Measurements from ENCODE around the gene SPATA13. TPM values are rescaled to one million over a fixed set of nuclear protein-coding genes. Genes with fewer than 3 reads are reported as not detected.

The SPATA13 gene
- total and polyA plus RNA-seq, 10 of the 15 experiments (the other 5 are each of a cell fraction or from before 2014, with no cell fraction given): 2.4 to 11.1 (median 10.2) TPM

GRCh38 chr13:24119626-24120508, 40.7 kb upstream of the SPATA13 start:
- H3K4me1 ChIP-seq (ENCODE audit: control insufficient read depth, insufficient read depth, low read length): peaks cover under 1% of the 10 kb centered on the region; the same call in 1 of the 2 replicates
- H4K20me1 ChIP-seq (ENCODE audit: control insufficient read depth, insufficient read depth): no peaks in the 10 kb centered on the region
- ChIA-PET CTCF (no interaction called here), SMC1A (ENCODE audit: uncharacterized antibody, unreplicated experiment) (interaction anchor here (0.7 kb wide), 1 partner anchor 22 kb away, joined by 3 read pairs; no protein-coding TSS in a partner anchor), RAD21 (ENCODE audit: unreplicated experiment) (no interaction called here), POLR2A (no interaction called here)
- H3K9me3 ChIP-seq (replicated peaks; ENCODE audit: control insufficient read depth, insufficient read depth, low read length): no peaks in the 10 kb centered on the region
- H3K27ac ChIP-seq (ENCODE audit: control insufficient read depth, insufficient read depth): no peak overlapping the region
- no peaks in the 10 kb centered on the region for H3K36me3 ChIP-seq (ENCODE audit: control insufficient read depth in 2 of 2, insufficient read depth in 2 of 2, low read length in 1 of 2)
- H3K4me2 ChIP-seq (ENCODE audit: control insufficient read depth, insufficient read depth): no peak overlapping the region
- BruUV-seq (replicated peaks): no TSS peak
- no peak for ATAC-seq
- no peaks in the 10 kb centered on the region for H3K79me2 ChIP-seq (ENCODE audit: control insufficient read depth, insufficient read depth, low read length)
- H3K27me3 ChIP-seq (replicated peaks in 1 of 2; ENCODE audit: control insufficient read depth in 2 of 2, insufficient read depth in 2 of 2, low read length in 1 of 2): 0 out of 4 replicates have a peak, but pooled peaks cover 0 to 7% of the 10 kb centered on the region in 2 experiments
- H3K9ac ChIP-seq (ENCODE audit: control insufficient read depth, insufficient read depth, low read length): no peak overlapping the region
- H2AFZ ChIP-seq (ENCODE audit: control insufficient read depth, low read depth, low read length): no peak overlapping the region
- no peak overlapping the region for H3K4me3 ChIP-seq
- DNase-seq (ENCODE audit: low read depth, low spot score): no peak
- no peak for FAIRE-seq
- 25% methylated on average over 11 of the region's 11 CpGs for WGBS (ENCODE audit: insufficient coverage, insufficient replicate concordance, low lambda C conversion rate, missing lambda C conversion rate)
- intact Hi-C loops (cut with micrococcal nuclease; ENCODE audit: unreplicated experiment): no loop called here
- in situ Hi-C loops (cut with MboI): no loop called here
- TF ChIP-seq EGR1 (IDR thresholded peaks at IDR 0.05; ENCODE audit: borderline replicate concordance in 1 of 2, low read depth in 2 of 2, low read length in 2 of 2) (no peak), IKZF1 (conservative IDR thresholded peaks at IDR 0.05) (no peak), NRF1 (conservative IDR thresholded peaks at IDR 0.05; ENCODE audit: low read depth, low read length) (no peak), ZNF274 (IDR thresholded peaks at IDR 0.05; ENCODE audit: insufficient read depth, insufficient read length) (no peak), ATF7 (IDR thresholded peaks at IDR 0.05; ENCODE audit: low read depth) (no peak), TAF1 (IDR thresholded peaks at IDR 0.05; ENCODE audit: borderline replicate concordance, low read depth, low read length) (no peak), SMC3 (IDR thresholded peaks at IDR 0.05; ENCODE audit: borderline replicate concordance, low read length) (no peak), ZNF384 (IDR thresholded peaks at IDR 0.05; ENCODE audit: borderline replicate concordance, low read depth, low read length) (no peak), IRF5 (IDR thresholded peaks at IDR 0.05; ENCODE audit: borderline replicate concordance) (no peak), EP300 (IDR thresholded peaks at IDR 0.05; ENCODE audit: borderline replicate concordance in 1 of 2, control insufficient read depth in 1 of 2, low read depth in 2 of 2, low read length in 2 of 2) (no peak), MXI1 (IDR thresholded peaks at IDR 0.05; ENCODE audit: low read depth, low read length) (no peak), SIX5 (IDR thresholded peaks at IDR 0.05; ENCODE audit: low read depth, low read length, severe bottlenecking) (no peak), RFX5 (IDR thresholded peaks at IDR 0.05; ENCODE audit: low read depth, low read length) (no peak), SRF (IDR thresholded peaks at IDR 0.05; ENCODE audit: low read depth in 2 of 2, low read length in 2 of 2) (no peak), SMAD5 (IDR thresholded peaks at IDR 0.05; ENCODE audit: low read depth) (no peak), EZH2 (IDR thresholded peaks at IDR 0.05; ENCODE audit: borderline replicate concordance, control insufficient read depth, low read depth, low read length) (no peak), SUPT20H (IDR thresholded peaks at IDR 0.05; ENCODE audit: borderline replicate concordance, control insufficient read depth, low read depth, low read length) (no peak), ZZZ3 (IDR thresholded peaks at IDR 0.05; ENCODE audit: control insufficient read depth, insufficient read length, low read depth) (no peak), E2F4 (IDR thresholded peaks at IDR 0.05; ENCODE audit: low read depth, low read length) (no peak)

All from GM12878 (cell line).